ENCODE measurements around the gene KLF5.

The KLF5 gene

GRCh38 chr13:73075546-73075945, 16.7 kb downstream of the KLF5 start:
- no peak for TF ChIP-seq TAF1 (IDR thresholded peaks at IDR 0.05; ENCODE audit: borderline replicate concordance, low read depth, low read length)
- TF ChIP-seq POLR2AphosphoS5 (IDR thresholded peaks at IDR 0.05; ENCODE audit: low read depth, low read length): no peak
- TF ChIP-seq POLR2A (IDR thresholded peaks at IDR 0.05; ENCODE audit: low read depth, low read length): no peak
- DNase-seq (ENCODE audit: insufficient read length) (no peak), FAIRE-seq (no peak)

GRCh38 chr13:73075954-73076353, 17.1 kb downstream of the KLF5 start:
- FAIRE-seq: no peak
- no peak for TF ChIP-seq POLR2A (IDR thresholded peaks at IDR 0.05; ENCODE audit: low read depth, low read length)
- DNase-seq (ENCODE audit: insufficient read length): no peak

GRCh38 chr13:73077865-73078264, 19.1 kb downstream of the KLF5 start:
- FAIRE-seq (no peak), DNase-seq (ENCODE audit: insufficient read length) (no peak)
- TF ChIP-seq TAF1 (IDR thresholded peaks at IDR 0.05; ENCODE audit: borderline replicate concordance, low read depth, low read length) (no peak), POLR2A (IDR thresholded peaks at IDR 0.05; ENCODE audit: low read depth, low read length) (no peak), POLR2AphosphoS5 (IDR thresholded peaks at IDR 0.05; ENCODE audit: low read depth, low read length) (no peak)

GRCh38 chr13:73079359-73079758, 20.6 kb downstream of the KLF5 start:
- FAIRE-seq (no peak), DNase-seq (ENCODE audit: insufficient read length) (no peak)
- TF ChIP-seq TAF1 (IDR thresholded peaks at IDR 0.05; ENCODE audit: borderline replicate concordance, low read depth, low read length) (no peak), POLR2AphosphoS5 (IDR thresholded peaks at IDR 0.05; ENCODE audit: low read depth, low read length) (no peak), POLR2A (IDR thresholded peaks at IDR 0.05; ENCODE audit: low read depth, low read length) (no peak)

GRCh38 chr13:73081256-73081915, 22.6 kb downstream of the KLF5 start:
- TF ChIP-seq POLR2AphosphoS5 (IDR thresholded peaks at IDR 0.05; ENCODE audit: low read depth, low read length) (no peak), POLR2A (IDR thresholded peaks at IDR 0.05; ENCODE audit: low read depth, low read length) (no peak), TAF1 (IDR thresholded peaks at IDR 0.05; ENCODE audit: borderline replicate concordance, low read depth, low read length) (no peak)
- FAIRE-seq: no peak
- DNase-seq (ENCODE audit: insufficient read length): no peak

- no peak for TF ChIP-seq POLR2A (IDR thresholded peaks at IDR 0.05; ENCODE audit: low read depth, low read length)
- TF ChIP-seq TAF1 (IDR thresholded peaks at IDR 0.05; ENCODE audit: borderline replicate concordance, low read depth, low read length): no peak
- TF ChIP-seq POLR2AphosphoS5 (IDR thresholded peaks at IDR 0.05; ENCODE audit: low read depth, low read length): no peak
- DNase-seq (ENCODE audit: insufficient read length) (no peak), FAIRE-seq (no peak)
Measured at GRCh38 chr13:73082471-73082870, 23.7 kb downstream of the KLF5 start.

- DNase-seq (ENCODE audit: insufficient read length) (no peak), FAIRE-seq (no peak)
- no peak for TF ChIP-seq POLR2AphosphoS5 (IDR thresholded peaks at IDR 0.05; ENCODE audit: low read depth, low read length)
- TF ChIP-seq TAF1 (IDR thresholded peaks at IDR 0.05; ENCODE audit: borderline replicate concordance, low read depth, low read length): no peak
- TF ChIP-seq POLR2A (IDR thresholded peaks at IDR 0.05; ENCODE audit: low read depth, low read length): no peak
Measured at GRCh38 chr13:73082895-73083294, 24.1 kb downstream of the KLF5 start.

- DNase-seq (ENCODE audit: insufficient read length): no peak
- no peak for FAIRE-seq
- TF ChIP-seq TAF1 (IDR thresholded peaks at IDR 0.05; ENCODE audit: borderline replicate concordance, low read depth, low read length) (no peak), POLR2AphosphoS5 (IDR thresholded peaks at IDR 0.05; ENCODE audit: low read depth, low read length) (no peak), POLR2A (IDR thresholded peaks at IDR 0.05; ENCODE audit: low read depth, low read length) (no peak)
Measured at GRCh38 chr13:73088332-73088935, 29.6 kb downstream of the KLF5 start.

GRCh38 chr13:73089213-73089612, 30.4 kb downstream of the KLF5 start:
- no peak for FAIRE-seq

GRCh38 chr13:73090116-73090822, 31.5 kb downstream of the KLF5 start:
- FAIRE-seq: no peak
- no peak for DNase-seq (ENCODE audit: insufficient read length)
- TF ChIP-seq TAF1 (IDR thresholded peaks at IDR 0.05; ENCODE audit: borderline replicate concordance, low read depth, low read length) (no peak), POLR2A (IDR thresholded peaks at IDR 0.05; ENCODE audit: low read depth, low read length) (no peak), POLR2AphosphoS5 (IDR thresholded peaks at IDR 0.05; ENCODE audit: low read depth, low read length) (no peak)

More at GRCh38 chr13:73089213-73089612, 30.4 kb downstream of the KLF5 start:
- TF ChIP-seq POLR2A (IDR thresholded peaks at IDR 0.05; ENCODE audit: low read depth, low read length) (no peak), TAF1 (IDR thresholded peaks at IDR 0.05; ENCODE audit: borderline replicate concordance, low read depth, low read length) (no peak), POLR2AphosphoS5 (IDR thresholded peaks at IDR 0.05; ENCODE audit: low read depth, low read length) (no peak)
- no peak for DNase-seq (ENCODE audit: insufficient read length)

- FAIRE-seq (no peak), DNase-seq (ENCODE audit: insufficient read length) (no peak)
- TF ChIP-seq TAF1 (IDR thresholded peaks at IDR 0.05; ENCODE audit: borderline replicate concordance, low read depth, low read length): no peak
- TF ChIP-seq POLR2A (IDR thresholded peaks at IDR 0.05; ENCODE audit: low read depth, low read length): no peak
- TF ChIP-seq POLR2AphosphoS5 (IDR thresholded peaks at IDR 0.05; ENCODE audit: low read depth, low read length): no peak
Measured at GRCh38 chr13:73090823-73091187, 32.0 kb downstream of the KLF5 start.

- DNase-seq (ENCODE audit: insufficient read length): no peak
- no peak for TF ChIP-seq POLR2AphosphoS5 (IDR thresholded peaks at IDR 0.05; ENCODE audit: low read depth, low read length)
- no peak for TF ChIP-seq POLR2A (IDR thresholded peaks at IDR 0.05; ENCODE audit: low read depth, low read length)
- TF ChIP-seq TAF1 (IDR thresholded peaks at IDR 0.05; ENCODE audit: borderline replicate concordance, low read depth, low read length): no peak
- FAIRE-seq: no peak
Measured at GRCh38 chr13:73092829-73093228, 34.0 kb downstream of the KLF5 start.

All from GM12892 (cell line).